GM20000 (cell line): ENCODE data around the gene B3GNT3.
A peak's percentile ranks its signal among the peaks of the same experiment; 100 is the strongest.
"Not testable (repeated sequence)": the region's sequence is repeated elsewhere in the genome, so short reads cannot be mapped to it uniquely, and the experiment has no call there.

Experiments used
- DNase-seq: peaks from one replicate; pipeline ENCODE4 v3.0.0; 2012; ENCODE audit warnings: low spot score
- CTCF ChIP-seq: IDR thresholded peaks from 2 replicates; pipeline ENCODE4 v1.5.1; 2012; ENCODE audit warnings: mild to moderate bottlenecking, control low read depth; ENCODE audit errors: extremely low read depth, missing control alignments

Gene B3GNT3

GRCh38 chr19:17780781-17781180 is 14.2 kb upstream of the B3GNT3 start:
- TF ChIP-seq CTCF = no peak
- no peak for DNase-seq

GRCh38 chr19:17783721-17784120 is 11.2 kb upstream of the B3GNT3 start:
- not testable (repeated sequence) for DNase-seq

GRCh38 chr19:17784201-17785008 is 10.5 kb upstream of the B3GNT3 start:
- TF ChIP-seq CTCF = peak; percentile 73
- DNase-seq = peak; percentile 88

GRCh38 chr19:17787274-17787913 is 7.5 kb upstream of the B3GNT3 start:
- TF ChIP-seq CTCF = no peak
- DNase-seq = no peak

- TF ChIP-seq CTCF = no peak
- no peak for DNase-seq
Observed at GRCh38 chr19:17788632-17789031, 6.3 kb upstream of the B3GNT3 start.

- DNase-seq = no peak
- TF ChIP-seq CTCF = no peak
Observed at GRCh38 chr19:17790059-17790780, 4.7 kb upstream of the B3GNT3 start.

GRCh38 chr19:17794412-17794730 is 567 bp upstream of the B3GNT3 start:
- no peak for DNase-seq
- no peak for TF ChIP-seq CTCF

- no peak for TF ChIP-seq CTCF
- no peak for DNase-seq
Observed at GRCh38 chr19:17795495-17795856, 538 bp downstream of the B3GNT3 start.
